LNCAP (cell line): ENCODE results near the gene KPNA1.

Experiments used
- TF ChIP-seq, protein P1 (sequence below): fragments of 450-650 bp; IDR thresholded peaks from 2 replicates; pipeline ENCODE4 v1.5.1; 2017; ENCODE audit warnings: mild to moderate bottlenecking

Gene KPNA1

DNA sequence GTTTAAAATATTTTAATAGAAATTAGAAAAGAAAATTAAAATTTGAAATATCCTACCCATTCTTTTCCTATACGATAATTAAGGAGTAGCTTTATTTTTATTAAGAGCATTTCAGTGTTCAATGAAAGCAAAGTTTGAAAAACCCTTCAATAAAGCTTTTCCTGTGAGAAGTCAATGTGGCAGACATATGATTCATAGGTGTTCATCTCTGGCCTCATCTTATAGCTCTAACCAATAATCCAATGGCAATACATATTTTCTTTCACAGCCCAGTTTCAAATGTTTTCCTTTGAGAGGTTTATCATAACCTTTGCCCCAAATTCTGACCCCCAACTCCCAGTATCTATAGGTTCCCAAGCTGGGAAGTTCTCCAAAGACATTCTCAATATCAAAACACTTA lies 8.3 kb downstream of the KPNA1 start:
- TF ChIP-seq, protein P1, sequence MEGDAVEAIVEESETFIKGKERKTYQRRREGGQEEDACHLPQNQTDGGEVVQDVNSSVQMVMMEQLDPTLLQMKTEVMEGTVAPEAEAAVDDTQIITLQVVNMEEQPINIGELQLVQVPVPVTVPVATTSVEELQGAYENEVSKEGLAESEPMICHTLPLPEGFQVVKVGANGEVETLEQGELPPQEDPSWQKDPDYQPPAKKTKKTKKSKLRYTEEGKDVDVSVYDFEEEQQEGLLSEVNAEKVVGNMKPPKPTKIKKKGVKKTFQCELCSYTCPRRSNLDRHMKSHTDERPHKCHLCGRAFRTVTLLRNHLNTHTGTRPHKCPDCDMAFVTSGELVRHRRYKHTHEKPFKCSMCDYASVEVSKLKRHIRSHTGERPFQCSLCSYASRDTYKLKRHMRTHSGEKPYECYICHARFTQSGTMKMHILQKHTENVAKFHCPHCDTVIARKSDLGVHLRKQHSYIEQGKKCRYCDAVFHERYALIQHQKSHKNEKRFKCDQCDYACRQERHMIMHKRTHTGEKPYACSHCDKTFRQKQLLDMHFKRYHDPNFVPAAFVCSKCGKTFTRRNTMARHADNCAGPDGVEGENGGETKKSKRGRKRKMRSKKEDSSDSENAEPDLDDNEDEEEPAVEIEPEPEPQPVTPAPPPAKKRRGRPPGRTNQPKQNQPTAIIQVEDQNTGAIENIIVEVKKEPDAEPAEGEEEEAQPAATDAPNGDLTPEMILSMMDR = no peak

DNA sequence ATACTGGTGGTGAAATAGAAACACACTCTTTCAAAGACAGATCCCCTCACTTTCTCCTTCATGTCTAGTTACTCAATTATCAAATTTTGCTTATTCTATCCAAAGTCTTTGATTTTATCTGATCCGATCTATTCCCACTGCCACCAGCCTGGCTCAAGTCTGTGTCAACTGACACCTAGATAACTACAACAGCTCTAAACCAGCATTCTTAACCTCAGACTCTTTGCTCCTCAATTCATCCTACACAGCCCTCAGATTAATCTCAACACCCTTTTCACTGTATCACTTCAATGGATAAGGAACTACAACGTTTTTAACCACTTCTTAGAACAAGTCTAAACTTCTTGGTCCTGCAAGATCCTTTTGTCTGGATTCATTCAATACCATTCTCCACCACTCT lies 9.1 kb downstream of the KPNA1 start:
- TF ChIP-seq, protein P1 = no peak

DNA sequence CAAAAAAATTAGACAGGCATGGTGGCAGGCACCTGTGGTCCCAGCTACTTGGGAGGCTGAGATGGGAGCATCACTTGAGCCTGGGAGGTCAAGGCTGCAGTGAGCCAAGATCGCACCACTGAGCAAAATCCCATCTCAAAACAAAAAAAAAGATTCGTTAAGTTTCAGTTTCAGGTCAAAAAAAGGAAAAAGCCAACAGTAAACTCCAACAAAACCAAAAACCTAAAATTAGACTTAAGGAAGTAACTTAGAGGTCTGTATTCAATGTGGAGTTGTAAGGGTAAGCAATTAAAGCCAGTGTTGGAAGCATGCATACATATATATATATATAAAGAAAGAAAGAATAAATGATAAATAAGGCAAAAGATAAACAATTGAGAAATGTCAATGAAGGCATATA lies 11.8 kb downstream of the KPNA1 start:
- TF ChIP-seq, protein P1 = no peak

DNA sequence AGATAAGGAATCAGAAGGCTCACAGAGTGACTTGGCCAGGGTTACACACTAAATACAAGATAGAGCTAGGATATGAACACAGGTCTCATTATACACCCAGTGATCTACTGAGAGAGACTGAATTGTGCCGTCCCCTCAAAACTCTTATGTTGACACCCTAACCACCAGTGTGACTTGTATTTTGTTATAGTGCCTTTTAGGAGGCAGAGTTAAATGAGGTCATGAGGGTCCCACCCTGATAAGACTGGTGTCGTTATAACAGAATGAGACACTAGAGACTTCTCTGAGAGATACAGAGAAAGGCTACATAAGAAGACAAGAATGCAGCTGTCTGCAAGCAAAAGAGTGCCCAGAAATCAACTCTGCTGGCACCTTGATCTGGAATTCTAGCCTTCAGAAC lies 12.6 kb downstream of the KPNA1 start:
- TF ChIP-seq, protein P1 = no peak

DNA sequence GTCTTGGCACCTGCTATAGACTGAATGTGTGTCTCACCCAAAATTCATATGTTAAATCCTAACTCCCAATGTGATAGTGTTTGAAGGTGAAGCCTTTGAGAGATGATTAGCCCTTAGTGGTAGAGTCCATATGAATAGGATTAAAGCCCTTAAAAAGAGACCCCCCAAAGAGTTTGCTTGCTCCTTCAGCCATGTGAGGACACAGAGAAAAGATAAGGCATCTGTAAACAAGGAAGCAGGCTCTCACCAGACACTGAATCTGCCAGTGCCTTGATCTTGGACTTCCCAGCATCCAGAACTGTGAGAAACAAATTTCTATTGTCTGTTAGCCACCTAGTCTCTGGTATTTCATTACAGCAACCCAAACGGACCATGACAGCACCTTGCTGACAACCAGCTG lies 16.6 kb downstream of the KPNA1 start:
- TF ChIP-seq, protein P1 = no peak

DNA sequence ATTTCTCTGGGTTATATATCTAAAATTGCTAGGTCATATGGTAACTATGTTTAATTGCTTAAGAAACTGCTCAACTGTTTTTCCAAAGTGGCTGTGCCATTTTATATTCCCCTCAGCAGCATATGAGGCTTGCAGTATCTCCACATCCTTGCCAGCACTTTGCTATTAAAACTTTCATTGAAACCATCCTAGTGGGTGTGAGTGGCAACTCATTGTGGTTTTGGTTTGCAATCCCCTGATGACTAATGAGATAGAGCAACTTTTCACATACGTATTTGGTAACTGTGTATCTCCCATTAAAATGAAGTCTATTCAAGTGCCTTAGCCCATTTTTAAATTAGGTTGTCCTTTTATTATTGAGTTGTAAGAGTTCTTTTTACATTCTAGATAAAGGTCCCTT lies 17.3 kb downstream of the KPNA1 start:
- TF ChIP-seq, protein P1 = no peak

DNA sequence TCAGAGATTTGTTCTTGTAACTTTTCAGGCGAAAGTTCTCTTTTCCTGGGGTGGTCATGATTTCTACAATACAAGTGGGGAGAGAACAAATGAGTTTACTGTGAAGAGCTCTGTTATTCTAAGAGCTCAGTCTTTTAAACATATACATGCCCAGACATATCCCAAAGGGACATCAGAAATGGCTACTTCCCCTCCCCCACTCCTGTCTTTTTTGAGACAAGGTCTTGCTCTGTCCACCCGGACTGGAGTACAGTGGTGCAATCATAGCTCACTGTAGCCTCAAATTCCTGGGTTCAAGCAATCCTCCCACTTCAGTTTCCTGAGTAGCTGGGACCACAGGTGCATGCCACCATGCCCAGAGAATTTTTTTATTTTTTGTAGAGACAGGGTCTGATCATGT lies 18.2 kb downstream of the KPNA1 start:
- TF ChIP-seq, protein P1 = no peak

DNA sequence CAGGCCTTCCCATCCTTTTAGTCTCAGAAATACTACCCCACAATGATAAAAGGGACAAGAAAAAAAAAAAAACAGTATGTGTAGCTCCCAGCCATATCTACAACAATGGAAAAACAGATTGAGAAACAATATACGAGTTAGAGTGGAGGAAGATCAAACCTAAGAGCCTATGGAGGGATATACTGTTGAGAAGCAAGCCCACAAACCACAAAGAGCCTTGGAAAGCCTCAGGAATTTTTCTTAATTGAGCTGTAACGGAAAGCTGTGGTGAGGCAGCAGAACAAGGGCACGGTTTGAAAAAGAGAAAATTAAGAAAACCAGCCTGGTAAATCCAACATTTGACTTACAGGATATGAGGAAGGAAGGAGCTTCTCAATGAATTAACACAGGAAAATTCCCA lies 21.4 kb downstream of the KPNA1 start:
- TF ChIP-seq, protein P1 = no peak
